Measurements from ENCODE around the gene GPC6. TPM values are rescaled to one million over a fixed set of nuclear protein-coding genes. Genes with fewer than 3 reads are reported as not detected.

GPC6 gene
- total RNA-seq, 2 donors from 2014 or later: 1.6 to 4.0 TPM

DNA sequence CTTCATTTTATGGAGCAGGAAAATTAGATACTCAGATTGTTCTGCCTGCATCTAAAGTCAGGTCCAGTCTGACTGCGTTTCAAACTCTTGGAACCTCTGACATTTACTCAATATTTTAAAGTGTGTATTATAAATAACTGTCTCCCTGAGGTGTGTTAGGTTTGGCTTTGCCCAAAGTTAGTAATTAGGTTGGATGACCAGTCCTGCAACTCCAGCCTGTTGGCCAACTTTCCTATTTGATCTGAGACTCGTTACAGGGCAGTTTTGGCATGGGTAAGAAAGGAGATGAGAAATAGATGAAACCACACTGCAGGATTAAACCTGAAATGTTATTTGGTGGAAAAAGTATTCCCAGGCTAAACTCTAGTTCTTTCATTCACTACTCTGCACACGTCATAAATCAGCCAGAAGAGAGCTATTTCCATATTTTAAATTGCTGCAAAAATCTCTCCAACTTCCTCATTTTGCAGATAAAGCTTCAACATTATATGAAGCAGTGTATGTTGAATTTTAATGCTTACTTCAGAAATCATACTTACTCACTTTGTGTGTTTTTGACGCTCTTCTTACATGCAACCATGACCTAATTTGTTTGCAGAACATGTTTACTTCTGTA lies 895.8 kb downstream of the GPC6 start:
- no peak for TF ChIP-seq POLR2A (IDR thresholded peaks at IDR 0.05)
- TF ChIP-seq, protein P1, sequence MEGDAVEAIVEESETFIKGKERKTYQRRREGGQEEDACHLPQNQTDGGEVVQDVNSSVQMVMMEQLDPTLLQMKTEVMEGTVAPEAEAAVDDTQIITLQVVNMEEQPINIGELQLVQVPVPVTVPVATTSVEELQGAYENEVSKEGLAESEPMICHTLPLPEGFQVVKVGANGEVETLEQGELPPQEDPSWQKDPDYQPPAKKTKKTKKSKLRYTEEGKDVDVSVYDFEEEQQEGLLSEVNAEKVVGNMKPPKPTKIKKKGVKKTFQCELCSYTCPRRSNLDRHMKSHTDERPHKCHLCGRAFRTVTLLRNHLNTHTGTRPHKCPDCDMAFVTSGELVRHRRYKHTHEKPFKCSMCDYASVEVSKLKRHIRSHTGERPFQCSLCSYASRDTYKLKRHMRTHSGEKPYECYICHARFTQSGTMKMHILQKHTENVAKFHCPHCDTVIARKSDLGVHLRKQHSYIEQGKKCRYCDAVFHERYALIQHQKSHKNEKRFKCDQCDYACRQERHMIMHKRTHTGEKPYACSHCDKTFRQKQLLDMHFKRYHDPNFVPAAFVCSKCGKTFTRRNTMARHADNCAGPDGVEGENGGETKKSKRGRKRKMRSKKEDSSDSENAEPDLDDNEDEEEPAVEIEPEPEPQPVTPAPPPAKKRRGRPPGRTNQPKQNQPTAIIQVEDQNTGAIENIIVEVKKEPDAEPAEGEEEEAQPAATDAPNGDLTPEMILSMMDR (IDR thresholded peaks at IDR 0.05): no peak
- Histone ChIP-seq H3K4me3 (no peak overlapping the region), H3K27ac (no peak overlapping the region), H3K4me1 (peaks cover 23% of the 10 kb centered on the region), H3K9me3 (no peaks in the 10 kb centered on the region), H3K27me3 (no peaks in the 10 kb centered on the region), H3K36me3 (replicated peaks in 1 of 2; ENCODE audit: insufficient read depth in 1 of 2, low read depth in 2 of 2) (no peaks in the 10 kb centered on the region)
- DNase-seq (no peak), ATAC-seq (no peak)
- intact Hi-C loops (cut with DNase I): no loop called here
- WGBS, 2 donors: 35 to 38% methylated on average over 4 of the region's 4 CpGs

GRCh38 chr13:94123557-94123956 lies 897.0 kb downstream of the GPC6 start:
- H3K4me1 ChIP-seq: peaks cover 23% of the 10 kb centered on the region
- 39 to 40% methylated on average over 1 of the region's 1 CpG for WGBS, 2 donors
- no peaks in the 10 kb centered on the region for H3K36me3 ChIP-seq (replicated peaks in 1 of 2; ENCODE audit: insufficient read depth in 1 of 2, low read depth in 2 of 2)
- TF ChIP-seq, protein P1 (IDR thresholded peaks at IDR 0.05): no peak
- TF ChIP-seq POLR2A (IDR thresholded peaks at IDR 0.05): no peak
- H3K27ac ChIP-seq: no peak overlapping the region
- ATAC-seq (no peak), DNase-seq (no peak)
- intact Hi-C loops (cut with DNase I): no loop called here
- no peaks in the 10 kb centered on the region for H3K9me3 ChIP-seq
- no peaks in the 10 kb centered on the region for H3K27me3 ChIP-seq
- no peak overlapping the region for H3K4me3 ChIP-seq

- intact Hi-C loops (cut with DNase I): no loop called here
- Histone ChIP-seq H3K4me3 (no peak overlapping the region), H3K27ac (peak overlapping the region in 1 of 4 donors; percentile 11), H3K4me1 (no peaks in the 10 kb centered on the region), H3K27me3 (no peaks in the 10 kb centered on the region), H3K36me3 (replicated peaks in 1 of 2; ENCODE audit: insufficient read depth in 1 of 2, low read depth in 2 of 2) (no peaks in the 10 kb centered on the region), H3K9me3 (no peaks in the 10 kb centered on the region)
- DNase-seq: peak in 3 of 4 donors; percentile 8 to 13 (median 9)
- WGBS, 2 donors: 41 to 43% methylated on average over 4 of the region's 4 CpGs
- ATAC-seq: peak; percentile 74
- TF ChIP-seq POLR2A (IDR thresholded peaks at IDR 0.05): no peak
- TF ChIP-seq, protein P1 (IDR thresholded peaks at IDR 0.05): no peak
Observed at GRCh38 chr13:94128430-94128829, 901.8 kb downstream of the GPC6 start.

GRCh38 chr13:94129490-94129894 lies 902.9 kb downstream of the GPC6 start:
- Histone ChIP-seq H3K9me3 (no peaks in the 10 kb centered on the region), H3K4me3 (no peak overlapping the region), H3K36me3 (replicated peaks in 1 of 2; ENCODE audit: insufficient read depth in 1 of 2, low read depth in 2 of 2) (no peaks in the 10 kb centered on the region), H3K27me3 (no peaks in the 10 kb centered on the region), H3K4me1 (no peaks in the 10 kb centered on the region), H3K27ac (no peak overlapping the region)
- no peak for TF ChIP-seq POLR2A (IDR thresholded peaks at IDR 0.05)
- TF ChIP-seq, protein P1 (IDR thresholded peaks at IDR 0.05): no peak
- no peak for DNase-seq
- intact Hi-C loops (cut with DNase I): no loop called here
- 78 to 87% methylated on average over 2 of the region's 2 CpGs for WGBS, 2 donors
- no peak for ATAC-seq

DNA sequence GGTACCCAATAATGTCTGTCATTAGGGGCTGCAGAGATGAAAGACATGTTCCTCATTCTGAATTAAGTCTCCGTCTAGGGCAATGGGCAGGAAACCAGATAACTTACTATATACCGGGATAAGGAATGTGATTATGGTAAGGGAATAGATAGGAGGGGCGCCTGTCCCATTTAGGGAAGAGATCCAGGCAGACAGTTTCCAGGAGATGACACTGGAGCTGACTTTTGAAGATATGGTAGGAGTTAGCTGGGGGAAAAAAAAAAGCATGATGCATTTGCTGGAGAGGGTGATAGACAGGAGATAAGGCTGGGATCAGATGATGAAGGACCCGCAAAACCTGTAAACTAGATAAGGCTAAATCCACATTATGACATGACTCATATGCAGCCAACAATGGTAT lies 912.2 kb downstream of the GPC6 start:
- intact Hi-C loops (cut with DNase I): no loop called here
- TF ChIP-seq POLR2A (IDR thresholded peaks at IDR 0.05): no peak
- TF ChIP-seq, protein P1 (IDR thresholded peaks at IDR 0.05): no peak
- H3K36me3 ChIP-seq (replicated peaks in 1 of 2; ENCODE audit: insufficient read depth in 1 of 2, low read depth in 2 of 2): no peaks in the 10 kb centered on the region
- WGBS, 2 donors: 52 to 65% methylated on average over 4 of the region's 4 CpGs
- ATAC-seq: no peak
- H3K4me1 ChIP-seq: no peaks in the 10 kb centered on the region
- no peak overlapping the region for H3K4me3 ChIP-seq
- H3K27me3 ChIP-seq: no peaks in the 10 kb centered on the region
- H3K9me3 ChIP-seq: no peaks in the 10 kb centered on the region
- DNase-seq: no peak
- H3K27ac ChIP-seq: no peak overlapping the region
